ENCODE results near the gene KRTAP10-2. TPM values are rescaled to one million over a fixed set of nuclear protein-coding genes. Genes with fewer than 3 reads are reported as not detected.
"Not testable (repeated sequence)": the region's sequence is repeated elsewhere in the genome, so short reads cannot be mapped to it uniquely, and the experiment has no call there.

KRTAP10-2 gene
- total RNA-seq, 2 experiments from 2014 or later: not detected

GRCh38 chr21:44591801-44592130 is 40.5 kb upstream of the KRTAP10-2 start:
- H3K27me3 Mint-ChIP-seq (ENCODE audit: low read depth): peaks cover 15% of the 10 kb centered on the region
- CTCF ChIA-PET; ATAC-seq; POLR2A ChIA-PET; H3K4me3 Mint-ChIP-seq; H3K9me3 Mint-ChIP-seq (ENCODE audit: insufficient read depth); H3K27ac Mint-ChIP-seq; H3K36me3 Mint-ChIP-seq (ENCODE audit: low read depth); H3K4me1 Mint-ChIP-seq (ENCODE audit: low read depth): not testable (repeated sequence)
- peak; percentile 7 for DNase-seq

- CTCF ChIA-PET; H3K4me1 Mint-ChIP-seq (ENCODE audit: low read depth); ATAC-seq; H3K4me3 Mint-ChIP-seq; H3K27ac Mint-ChIP-seq; H3K36me3 Mint-ChIP-seq (ENCODE audit: low read depth); H3K9me3 Mint-ChIP-seq (ENCODE audit: insufficient read depth): not testable (repeated sequence)
- POLR2A ChIA-PET: interaction anchor here (0.6 kb wide), 1 partner anchor 48 kb away, joined by 3 read pairs; no protein-coding TSS in a partner anchor
- peaks cover 19% of the 10 kb centered on the region for H3K27me3 Mint-ChIP-seq (ENCODE audit: low read depth)
- peak; percentile 9 for DNase-seq
Measured at GRCh38 chr21:44590897-44591800, 39.8 kb upstream of the KRTAP10-2 start.

GRCh38 chr21:44590311-44590721 is 39.0 kb upstream of the KRTAP10-2 start:
- H3K4me3 Mint-ChIP-seq: no peak overlapping the region
- no peak for DNase-seq
- H3K27ac Mint-ChIP-seq: no peak overlapping the region
- ATAC-seq: no peak
- H3K36me3 Mint-ChIP-seq (ENCODE audit: low read depth): no peaks in the 10 kb centered on the region
- CTCF ChIA-PET: no interaction called here
- H3K4me1 Mint-ChIP-seq (ENCODE audit: low read depth): peaks cover 2% of the 10 kb centered on the region
- POLR2A ChIA-PET: interaction anchor here (0.6 kb wide), 1 partner anchor 49 kb away, joined by 3 read pairs; no protein-coding TSS in a partner anchor
- no peaks in the 10 kb centered on the region for H3K9me3 Mint-ChIP-seq (ENCODE audit: insufficient read depth)
- peaks cover 22% of the 10 kb centered on the region for H3K27me3 Mint-ChIP-seq (ENCODE audit: low read depth)

GRCh38 chr21:44589586-44590305 is 38.4 kb upstream of the KRTAP10-2 start:
- H3K36me3 Mint-ChIP-seq (ENCODE audit: low read depth): no peaks in the 10 kb centered on the region

GRCh38 chr21:44589094-44589493 is 37.8 kb upstream of the KRTAP10-2 start:
- no peak overlapping the region for H3K27ac Mint-ChIP-seq
- no peak overlapping the region for H3K4me3 Mint-ChIP-seq
- no peaks in the 10 kb centered on the region for H3K9me3 Mint-ChIP-seq (ENCODE audit: insufficient read depth)
- no peaks in the 10 kb centered on the region for H3K36me3 Mint-ChIP-seq (ENCODE audit: low read depth)
- CTCF ChIA-PET: no interaction called here
- POLR2A ChIA-PET: no interaction called here
- DNase-seq: no peak
- ATAC-seq: no peak
- peaks cover 2% of the 10 kb centered on the region for H3K4me1 Mint-ChIP-seq (ENCODE audit: low read depth)
- H3K27me3 Mint-ChIP-seq (ENCODE audit: low read depth): peaks cover 28% of the 10 kb centered on the region

More at GRCh38 chr21:44589586-44590305, 38.4 kb upstream of the KRTAP10-2 start:
- Mint-ChIP-seq H3K9me3 (ENCODE audit: insufficient read depth) (no peaks in the 10 kb centered on the region), H3K27me3 (ENCODE audit: low read depth) (peaks cover 26% of the 10 kb centered on the region), H3K4me1 (ENCODE audit: low read depth) (peaks cover 2% of the 10 kb centered on the region), H3K4me3 (no peak overlapping the region), H3K27ac (no peak overlapping the region)
- ChIA-PET POLR2A (no interaction called here), CTCF (no interaction called here)
- ATAC-seq (no peak), DNase-seq (no peak)

GRCh38 chr21:44585892-44586291 is 34.6 kb upstream of the KRTAP10-2 start:
- Mint-ChIP-seq H3K27ac (no peak overlapping the region), H3K4me3 (no peak overlapping the region), H3K4me1 (ENCODE audit: low read depth) (peaks cover 3% of the 10 kb centered on the region), H3K9me3 (ENCODE audit: insufficient read depth) (peaks cover 17% of the 10 kb centered on the region), H3K36me3 (ENCODE audit: low read depth) (no peaks in the 10 kb centered on the region), H3K27me3 (ENCODE audit: low read depth) (peaks cover 30% of the 10 kb centered on the region)
- ChIA-PET POLR2A (no interaction called here), CTCF (no interaction called here)
- no peak for ATAC-seq
- DNase-seq: no peak

GRCh38 chr21:44583800-44584147 is 32.5 kb upstream of the KRTAP10-2 start:
- H3K27me3 Mint-ChIP-seq (ENCODE audit: low read depth): peaks cover 30% of the 10 kb centered on the region
- H3K9me3 Mint-ChIP-seq (ENCODE audit: insufficient read depth): peaks cover 18% of the 10 kb centered on the region
- peaks cover 3% of the 10 kb centered on the region for H3K4me1 Mint-ChIP-seq (ENCODE audit: low read depth)
- peaks cover 4% of the 10 kb centered on the region for H3K36me3 Mint-ChIP-seq (ENCODE audit: low read depth)
- H3K4me3 Mint-ChIP-seq: no peak overlapping the region
- ChIA-PET POLR2A (no interaction called here), CTCF (interaction anchor here (1.2 kb wide), 1 partner anchor 210 kb away, joined by 3 read pairs; no protein-coding TSS in a partner anchor)
- no peak overlapping the region for H3K27ac Mint-ChIP-seq
- ATAC-seq (no peak), DNase-seq (no peak)

GRCh38 chr21:44583089-44583799 is 31.9 kb upstream of the KRTAP10-2 start:
- ATAC-seq (no peak), DNase-seq (no peak)
- ChIA-PET CTCF (no interaction called here), POLR2A (no interaction called here)
- no peak overlapping the region for H3K4me3 Mint-ChIP-seq
- peaks cover 3% of the 10 kb centered on the region for H3K4me1 Mint-ChIP-seq (ENCODE audit: low read depth)
- no peak overlapping the region for H3K27ac Mint-ChIP-seq
- H3K36me3 Mint-ChIP-seq (ENCODE audit: low read depth): peaks cover 4% of the 10 kb centered on the region
- H3K9me3 Mint-ChIP-seq (ENCODE audit: insufficient read depth): peaks cover 20% of the 10 kb centered on the region
- peaks cover 28% of the 10 kb centered on the region for H3K27me3 Mint-ChIP-seq (ENCODE audit: low read depth)

GRCh38 chr21:44582055-44582454 is 30.8 kb upstream of the KRTAP10-2 start:
- DNase-seq (no peak), ATAC-seq (no peak)
- POLR2A ChIA-PET: no interaction called here
- Mint-ChIP-seq H3K4me1 (ENCODE audit: low read depth) (peaks cover 3% of the 10 kb centered on the region), H3K27me3 (ENCODE audit: low read depth) (peaks cover 19% of the 10 kb centered on the region), H3K9me3 (ENCODE audit: insufficient read depth) (peaks cover 28% of the 10 kb centered on the region), H3K27ac (no peak overlapping the region), H3K4me3 (no peak overlapping the region), H3K36me3 (ENCODE audit: low read depth) (peaks cover 4% of the 10 kb centered on the region)
- CTCF ChIA-PET: no interaction called here

GRCh38 chr21:44581158-44581557 is 29.9 kb upstream of the KRTAP10-2 start:
- ChIA-PET POLR2A (no interaction called here), CTCF (no interaction called here)
- peaks cover 11% of the 10 kb centered on the region for H3K27me3 Mint-ChIP-seq (ENCODE audit: low read depth)
- no peak overlapping the region for H3K4me3 Mint-ChIP-seq
- DNase-seq (no peak), ATAC-seq (no peak)
- H3K36me3 Mint-ChIP-seq (ENCODE audit: low read depth): peaks cover 4% of the 10 kb centered on the region
- peaks cover 3% of the 10 kb centered on the region for H3K4me1 Mint-ChIP-seq (ENCODE audit: low read depth)
- H3K27ac Mint-ChIP-seq: no peak overlapping the region
- peaks cover 33% of the 10 kb centered on the region for H3K9me3 Mint-ChIP-seq (ENCODE audit: insufficient read depth)

- H3K36me3 Mint-ChIP-seq (ENCODE audit: low read depth); H3K27ac Mint-ChIP-seq; CTCF ChIA-PET; ATAC-seq; H3K27me3 Mint-ChIP-seq (ENCODE audit: low read depth); H3K4me3 Mint-ChIP-seq; DNase-seq; POLR2A ChIA-PET; H3K4me1 Mint-ChIP-seq (ENCODE audit: low read depth): not testable (repeated sequence)
- peaks cover 35% of the 10 kb centered on the region for H3K9me3 Mint-ChIP-seq (ENCODE audit: insufficient read depth)
Measured at GRCh38 chr21:44580231-44580821, 29.0 kb upstream of the KRTAP10-2 start, which contains the start of gene KRTAP10-5. Gene KRTAP10-5, minus strand, starts transcription at chr21:44580604. Its CDS starts 26 bp downstream, at chr21:44580578.

- Mint-ChIP-seq H3K27ac (no peak overlapping the region), H3K4me3 (no peak overlapping the region), H3K27me3 (ENCODE audit: low read depth) (peaks cover 4% of the 10 kb centered on the region), H3K9me3 (ENCODE audit: insufficient read depth) (peaks cover 37% of the 10 kb centered on the region), H3K4me1 (ENCODE audit: low read depth) (peaks cover 3% of the 10 kb centered on the region), H3K36me3 (ENCODE audit: low read depth) (peaks cover 4% of the 10 kb centered on the region)
- ATAC-seq (no peak), DNase-seq (no peak)
- ChIA-PET POLR2A (no interaction called here), CTCF (no interaction called here)
Measured at GRCh38 chr21:44579833-44580144, 28.5 kb upstream of the KRTAP10-2 start.
